GM18870 (cell line): ENCODE results near the gene AMER3.

Experiments used
- ATAC-seq: cut with Tn5 transposase; IDR thresholded peaks from one replicate; pipeline ENCODE4 v1.9.1; 2021; ENCODE audit warnings: moderate library complexity; ENCODE audit not compliant: unreplicated experiment

AMER3 gene

DNA sequence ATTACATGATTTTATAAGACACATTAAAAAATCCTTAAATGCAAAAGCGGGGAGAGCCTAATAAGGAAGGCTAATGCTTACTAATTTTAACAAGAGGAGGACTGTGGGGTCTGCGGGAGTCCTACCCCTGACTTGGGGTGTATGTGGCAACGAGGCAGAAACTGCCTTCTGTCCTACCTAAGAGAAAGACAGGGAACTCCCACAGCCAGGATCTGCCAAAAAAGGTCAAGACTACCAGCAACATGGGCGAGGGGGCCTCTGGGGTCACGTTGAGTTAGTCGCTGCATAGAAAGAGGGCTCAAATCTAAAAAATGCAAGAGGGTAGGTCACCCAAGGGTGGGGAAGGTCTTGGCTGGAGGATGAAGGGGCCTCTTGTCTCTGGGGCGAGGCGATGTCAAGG is 529 bp upstream of the AMER3 start:
- no peak for ATAC-seq

GRCh38 chr2:130756053-130756873 is 923 bp downstream of the AMER3 start:
- no peak for ATAC-seq

DNA sequence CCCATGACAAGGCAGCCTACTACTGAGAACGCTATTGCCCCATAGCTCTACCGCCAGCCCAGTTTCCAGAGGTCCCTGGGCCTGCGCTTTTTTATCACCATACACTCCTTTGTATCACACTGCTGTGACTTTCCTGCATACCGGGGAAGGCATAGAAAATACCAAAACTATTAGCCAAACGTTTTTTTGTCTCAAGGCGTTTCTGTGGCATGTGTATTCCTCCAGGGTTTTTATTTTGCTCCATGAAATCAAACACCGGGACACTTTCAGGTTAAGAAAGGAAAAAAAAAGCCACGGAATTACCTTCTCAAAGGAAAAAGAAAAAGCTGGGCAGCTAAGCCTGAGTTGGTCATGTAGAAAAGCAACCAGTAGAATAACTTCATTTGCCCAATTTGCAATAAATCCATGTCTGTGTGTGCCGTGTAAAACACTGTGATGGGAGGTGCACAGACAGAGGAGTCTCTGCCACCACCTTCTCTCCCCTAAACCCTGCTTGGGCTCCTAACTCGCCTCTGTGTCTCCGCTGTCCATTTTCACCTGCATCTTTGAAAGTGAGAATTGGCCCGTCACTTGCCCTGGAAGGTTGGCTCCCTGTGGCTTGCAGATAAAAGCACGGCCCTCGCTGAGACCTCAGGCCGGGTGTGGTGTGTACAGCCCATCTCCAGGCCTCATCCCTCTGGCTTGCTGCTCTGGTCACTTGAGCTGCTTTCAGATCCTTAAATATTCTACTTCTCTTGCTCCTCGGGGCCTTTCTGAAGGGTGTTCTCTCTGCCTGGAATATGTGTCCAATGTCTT is 1.7 kb downstream of the AMER3 start:
- no peak for ATAC-seq

DNA sequence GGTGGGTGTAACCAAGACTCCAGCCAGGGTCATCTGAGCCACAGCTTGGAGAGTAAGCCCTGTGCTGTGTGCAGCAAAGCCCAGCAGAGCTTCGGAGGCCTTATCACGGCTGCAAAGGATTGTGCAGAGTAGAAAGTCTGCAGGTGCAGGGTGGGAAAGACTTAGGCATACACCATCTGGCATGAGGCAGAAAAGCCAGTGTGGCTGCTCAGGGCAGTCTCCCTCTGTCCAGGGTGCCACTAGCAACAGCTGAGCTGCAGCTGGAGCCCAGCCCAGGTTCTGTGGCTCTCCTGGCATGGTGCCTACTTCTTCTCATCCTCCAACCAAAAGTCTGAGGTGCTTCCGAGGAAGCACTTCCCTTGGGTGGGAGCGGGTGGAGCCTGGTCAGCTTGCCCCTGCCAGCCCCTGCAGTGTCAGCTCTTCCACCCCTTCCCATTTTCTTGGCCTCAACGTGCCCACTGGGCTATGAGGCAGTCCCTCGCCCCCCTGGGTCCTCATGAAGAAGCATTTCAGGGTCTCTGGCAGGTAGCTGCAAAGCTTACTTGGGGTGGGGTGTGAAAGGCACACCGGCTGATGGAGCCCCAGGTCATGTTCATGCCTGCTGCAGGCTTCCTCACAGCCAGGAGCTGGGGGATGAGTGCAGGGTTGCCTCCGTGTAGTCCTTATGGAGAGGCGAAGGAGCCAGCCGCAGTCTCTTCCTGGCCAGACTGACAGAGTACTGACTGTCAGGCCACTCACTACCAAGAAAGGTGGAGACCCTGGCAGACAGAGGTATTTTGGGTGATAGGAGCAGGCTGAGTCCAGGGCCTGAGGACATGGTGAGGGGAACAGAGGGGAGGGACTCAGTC is 4.8 kb downstream of the AMER3 start:
- no peak for ATAC-seq

DNA sequence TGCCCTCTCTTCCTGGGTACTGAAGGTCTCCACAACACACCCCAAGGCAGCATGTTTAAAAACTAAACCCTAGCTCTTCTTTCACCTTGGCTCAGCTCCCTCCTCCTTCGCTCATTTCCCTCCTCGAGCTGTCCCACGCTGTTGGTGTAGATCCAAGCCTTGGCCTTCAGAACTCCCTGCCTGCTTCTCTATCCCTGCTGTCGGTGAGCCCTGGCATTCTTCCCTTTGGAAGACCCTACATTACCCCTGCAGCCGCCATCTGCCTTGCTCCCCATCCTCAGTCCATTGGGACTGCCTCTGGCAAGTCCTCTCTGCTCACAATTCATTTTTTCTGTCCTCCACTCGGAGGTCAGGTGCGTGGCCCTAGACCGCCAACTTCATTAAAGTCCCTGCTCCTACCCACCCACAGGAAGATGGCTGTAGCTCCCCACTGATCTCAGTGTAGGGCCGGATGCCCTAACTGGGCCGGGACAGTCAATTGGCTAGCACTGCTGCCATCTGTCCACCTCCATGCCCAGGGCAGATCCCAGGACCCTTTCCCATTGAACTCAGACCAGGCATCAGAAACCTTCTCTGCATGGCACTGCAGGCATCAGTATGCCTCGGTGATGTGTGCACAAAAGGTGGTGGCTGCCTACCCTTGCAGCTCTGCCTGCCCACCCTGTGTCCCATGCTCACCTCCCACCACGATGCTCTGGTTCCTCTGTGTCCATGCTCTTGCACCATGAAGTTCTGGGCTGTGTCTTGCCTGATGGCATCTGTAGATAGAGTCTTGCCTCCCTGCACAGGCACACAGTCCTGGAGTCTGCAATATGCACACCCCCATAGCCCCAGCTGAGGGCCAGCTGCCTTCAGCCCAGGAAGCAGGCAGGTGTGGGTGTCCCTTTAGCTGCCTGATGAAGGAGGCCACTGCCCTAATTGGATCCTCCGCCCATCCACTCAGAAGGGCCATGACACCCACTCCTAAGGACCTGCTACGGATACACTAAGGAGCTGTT is 5.7 kb downstream of the AMER3 start:
- ATAC-seq = no peak

DNA sequence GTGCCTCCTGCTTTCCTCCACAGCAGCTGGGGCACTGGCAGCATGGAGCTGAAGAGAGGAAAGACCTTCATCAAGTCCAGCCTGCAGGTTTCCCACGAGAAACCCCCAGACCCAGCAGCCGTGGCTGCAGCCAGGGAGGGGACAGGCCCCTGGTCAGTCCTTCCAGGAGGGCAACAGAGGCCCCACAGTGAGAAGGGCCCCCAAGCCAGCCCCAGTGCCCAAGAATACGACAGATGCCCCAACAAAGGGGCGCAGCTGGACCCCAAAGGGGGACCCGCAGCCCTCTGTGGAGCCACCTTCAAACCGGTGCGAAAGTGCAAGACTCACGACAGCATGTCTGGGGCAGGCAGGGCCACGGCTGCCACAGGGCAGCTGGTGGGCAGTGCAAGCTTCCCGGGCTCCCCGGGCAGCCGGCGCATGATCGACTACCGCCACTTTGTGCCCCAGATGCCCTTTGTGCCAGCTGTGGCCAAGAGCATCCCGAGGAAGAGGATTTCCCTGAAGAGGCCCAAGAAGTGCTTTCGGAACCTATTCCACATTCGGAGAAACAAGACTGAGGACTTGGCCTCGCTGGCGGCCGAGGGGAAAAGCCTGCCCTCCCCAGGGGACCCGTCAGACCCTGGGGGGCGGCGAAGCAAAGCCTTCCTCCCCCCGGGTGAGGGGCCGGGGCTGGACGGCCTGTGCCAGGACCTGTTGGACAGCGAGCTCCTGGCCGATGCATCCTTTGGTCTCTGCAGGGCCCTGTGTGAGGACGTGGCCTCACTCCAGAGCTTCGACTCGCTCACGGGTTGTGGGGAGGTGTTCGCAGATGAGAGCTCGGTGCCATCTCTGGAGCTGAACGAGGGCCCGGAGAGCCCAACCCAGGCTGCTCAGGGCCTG is 6.9 kb downstream of the AMER3 start:
- ATAC-seq = no peak

DNA sequence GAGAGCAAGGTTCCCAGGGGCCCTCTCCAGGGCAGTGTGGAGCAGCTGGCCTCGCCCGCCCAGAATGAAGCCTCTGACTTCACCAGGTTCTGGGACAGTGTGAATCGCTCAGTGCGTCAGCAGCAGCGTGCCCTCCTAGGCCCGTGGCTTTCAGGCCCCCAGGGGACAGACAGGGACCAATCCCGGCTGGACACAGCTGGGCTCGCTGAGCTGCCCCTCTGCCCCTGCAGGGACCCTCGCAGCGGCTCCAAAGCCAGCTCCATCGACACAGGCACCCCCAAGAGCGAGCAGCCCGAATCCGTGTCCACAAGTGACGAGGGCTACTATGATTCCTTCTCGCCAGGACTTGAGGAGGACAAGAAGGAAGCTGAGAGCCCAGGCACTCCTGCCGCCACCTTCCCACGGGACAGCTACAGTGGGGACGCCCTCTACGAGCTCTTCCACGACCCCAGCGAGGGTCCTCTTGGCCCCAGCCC is 7.6 kb downstream of the AMER3 start:
- ATAC-seq = no peak

- ATAC-seq = no peak
These were observed 8.1 kb downstream of the AMER3 start for GRCh38 chr2:130763405-130763804.

GRCh38 chr2:130764035-130764820 is 8.9 kb downstream of the AMER3 start:
- ATAC-seq = no peak

- no peak for ATAC-seq
These were observed 9.4 kb downstream of the AMER3 start for GRCh38 chr2:130764821-130765115.

GRCh38 chr2:130765464-130765863 is 10.1 kb downstream of the AMER3 start:
- no peak for ATAC-seq

- no peak for ATAC-seq
These were observed 10.7 kb downstream of the AMER3 start for GRCh38 chr2:130766037-130766436.

DNA sequence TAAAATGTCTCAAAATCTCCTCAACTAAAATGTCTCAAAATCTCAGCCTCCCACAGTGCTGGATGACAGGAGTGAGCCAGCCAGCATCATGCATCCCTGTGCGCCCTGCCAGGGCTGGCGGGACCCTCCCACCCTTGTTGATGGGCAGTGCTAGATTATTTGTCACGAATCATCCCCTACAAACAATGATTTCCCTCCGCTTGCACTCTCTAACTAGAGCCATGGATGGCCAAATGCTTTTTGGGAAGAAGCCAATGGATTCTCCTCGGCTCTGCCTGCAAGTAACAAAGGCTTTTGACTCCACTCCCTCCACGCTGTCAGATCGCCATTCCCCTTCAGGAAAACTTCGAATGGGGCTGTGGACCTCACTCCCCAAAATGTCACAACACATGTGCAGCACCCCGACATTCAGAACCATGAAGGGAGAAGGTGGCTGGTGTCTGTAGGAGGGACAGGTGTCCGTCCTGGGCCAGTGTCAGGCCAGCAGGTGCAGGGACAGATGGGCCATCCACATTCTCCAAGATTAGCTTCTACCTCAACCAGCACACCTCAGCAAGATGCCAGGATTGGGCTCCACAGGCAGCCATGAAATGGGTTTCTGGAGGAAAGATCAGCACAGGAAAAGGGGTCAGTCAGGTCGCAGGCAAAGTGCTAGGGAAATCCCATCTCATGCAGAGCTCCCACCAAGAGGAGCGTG is 11.5 kb downstream of the AMER3 start:
- no peak for ATAC-seq

DNA sequence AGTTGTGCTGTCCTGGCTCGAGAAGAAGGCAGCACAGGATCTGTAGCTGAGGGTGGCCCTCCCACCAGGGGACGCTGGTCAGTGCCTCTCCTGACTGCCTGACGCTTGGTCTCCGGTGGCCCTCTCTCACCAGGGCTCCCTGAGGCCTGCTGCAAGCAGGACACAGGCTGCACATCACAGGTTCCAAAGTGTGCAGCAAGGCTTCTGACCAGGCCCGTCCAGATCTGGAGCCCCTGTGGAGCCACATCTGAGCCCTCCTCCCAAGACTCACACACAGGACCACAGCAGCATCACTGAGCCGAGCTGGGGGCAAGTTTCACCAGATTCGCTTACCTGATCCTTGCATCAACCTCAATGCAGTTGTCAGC is 12.1 kb downstream of the AMER3 start:
- no peak for ATAC-seq

- no peak for ATAC-seq
These were observed 13.0 kb downstream of the AMER3 start for GRCh38 chr2:130768191-130768855.

GRCh38 chr2:130769343-130769907 is 14.1 kb downstream of the AMER3 start:
- no peak for ATAC-seq

GRCh38 chr2:130776550-130776949 is 21.2 kb downstream of the AMER3 start:
- no peak for ATAC-seq
